Measurements from ENCODE around the gene SLC37A2.

Gene SLC37A2

DNA sequence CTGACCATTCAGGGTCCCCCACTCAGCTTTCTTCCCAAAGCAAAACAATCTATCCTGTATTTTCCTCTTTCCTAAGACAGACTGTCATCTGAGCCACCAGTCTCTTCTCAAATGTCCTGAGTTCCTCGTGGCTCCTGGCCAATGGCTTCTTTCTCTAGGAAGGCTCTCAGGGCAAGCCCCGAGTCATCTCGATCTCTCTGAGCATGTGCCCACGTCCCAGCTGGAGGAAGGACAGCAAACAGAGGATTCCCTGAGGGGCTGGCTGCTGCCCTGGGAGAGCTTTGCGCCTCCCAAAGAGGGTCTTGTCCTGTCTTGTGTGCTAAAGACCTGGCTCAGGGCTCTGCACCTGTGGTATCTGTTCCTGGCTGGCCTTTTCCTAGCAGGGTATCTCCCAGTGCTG, 8.3 kb downstream of the SLC37A2 start:
- DNase-seq: peak; percentile 4

DNA sequence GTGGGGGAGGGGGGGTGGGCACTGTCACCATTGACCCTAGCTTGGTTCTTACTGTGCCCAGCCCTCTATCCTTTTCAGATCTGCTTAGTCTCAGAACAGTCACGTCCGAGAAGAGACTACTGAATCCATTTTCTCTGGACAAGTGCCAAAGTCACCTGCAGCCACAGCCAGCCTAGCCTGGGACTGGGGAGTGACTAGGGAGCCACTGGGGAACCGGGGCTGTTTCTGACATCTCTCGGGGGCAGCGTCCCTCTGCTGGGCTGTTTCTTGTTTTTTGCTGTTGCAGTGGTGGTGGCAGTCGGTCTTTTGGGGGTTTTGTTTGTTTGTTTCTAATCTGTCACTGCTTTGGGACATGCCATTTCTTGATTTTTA, 8.7 kb downstream of the SLC37A2 start:
- peak; percentile 74 for DNase-seq

DNA sequence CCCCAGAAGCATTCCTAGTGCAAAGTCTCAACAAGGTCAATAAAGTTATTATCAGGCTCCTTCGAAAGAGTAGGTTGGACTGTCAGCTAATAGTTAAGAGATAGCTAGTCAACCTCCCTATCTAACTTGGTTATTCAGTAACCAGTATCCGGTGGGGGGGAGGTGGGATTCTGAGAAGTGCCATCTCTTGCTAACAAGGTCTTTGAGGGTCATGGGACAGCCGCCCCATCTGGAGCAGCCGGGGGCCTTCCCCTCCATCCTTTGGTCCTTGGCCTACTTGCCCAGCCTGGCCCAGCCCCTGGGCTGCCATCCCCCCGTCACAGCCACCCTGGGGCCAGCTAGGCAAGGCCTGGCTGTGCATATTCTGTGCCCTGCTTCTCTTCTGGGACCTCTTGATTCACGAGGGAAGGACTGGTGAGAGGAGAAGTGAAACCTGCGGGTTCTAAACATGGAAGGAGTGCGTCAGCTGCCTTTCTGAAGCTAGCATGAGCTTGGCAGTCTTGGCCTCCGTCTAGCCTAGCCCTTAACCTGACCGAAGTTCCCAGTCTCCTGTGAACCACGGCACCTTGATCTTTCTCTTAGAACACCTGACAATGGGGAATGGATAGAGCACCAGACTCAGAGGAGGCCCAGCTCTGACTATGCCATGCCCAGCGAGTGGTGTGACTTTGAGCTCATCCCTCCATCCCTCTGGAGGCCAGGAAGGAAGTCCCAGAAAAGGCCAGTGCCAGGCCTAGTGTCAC, 9.3 kb downstream of the SLC37A2 start:
- peak; percentile 86 for DNase-seq

DNA sequence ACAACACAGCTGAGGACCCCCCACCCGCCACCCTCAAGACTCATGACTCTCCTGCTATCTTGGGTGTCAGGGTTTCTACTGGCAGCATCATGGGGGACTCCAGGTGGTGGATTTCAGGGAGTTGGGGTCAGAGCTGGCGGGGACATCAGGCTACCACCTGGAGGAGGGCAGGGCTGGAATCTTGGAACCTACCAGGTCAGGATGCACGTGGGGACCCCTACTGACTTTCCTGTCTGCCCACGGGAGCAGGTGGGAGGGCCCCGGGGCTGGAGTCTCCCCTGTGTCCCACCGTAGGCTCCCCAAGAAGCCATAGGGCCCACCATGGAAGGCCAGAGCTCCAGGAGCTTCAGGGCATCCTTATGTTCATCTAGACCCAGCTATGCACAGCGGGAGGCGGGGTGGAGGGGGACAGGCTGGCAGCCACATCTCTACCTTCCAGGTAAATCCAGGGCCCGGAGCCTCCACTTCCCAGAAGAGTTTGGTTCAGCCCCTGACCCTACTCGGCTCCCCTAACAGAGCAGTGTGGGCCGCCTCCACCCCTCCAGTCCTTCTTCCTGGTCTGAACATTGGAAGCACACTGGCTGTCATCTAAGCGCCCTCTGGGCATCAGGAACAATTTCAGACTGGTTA, 10.0 kb downstream of the SLC37A2 start:
- DNase-seq: no peak

DNA sequence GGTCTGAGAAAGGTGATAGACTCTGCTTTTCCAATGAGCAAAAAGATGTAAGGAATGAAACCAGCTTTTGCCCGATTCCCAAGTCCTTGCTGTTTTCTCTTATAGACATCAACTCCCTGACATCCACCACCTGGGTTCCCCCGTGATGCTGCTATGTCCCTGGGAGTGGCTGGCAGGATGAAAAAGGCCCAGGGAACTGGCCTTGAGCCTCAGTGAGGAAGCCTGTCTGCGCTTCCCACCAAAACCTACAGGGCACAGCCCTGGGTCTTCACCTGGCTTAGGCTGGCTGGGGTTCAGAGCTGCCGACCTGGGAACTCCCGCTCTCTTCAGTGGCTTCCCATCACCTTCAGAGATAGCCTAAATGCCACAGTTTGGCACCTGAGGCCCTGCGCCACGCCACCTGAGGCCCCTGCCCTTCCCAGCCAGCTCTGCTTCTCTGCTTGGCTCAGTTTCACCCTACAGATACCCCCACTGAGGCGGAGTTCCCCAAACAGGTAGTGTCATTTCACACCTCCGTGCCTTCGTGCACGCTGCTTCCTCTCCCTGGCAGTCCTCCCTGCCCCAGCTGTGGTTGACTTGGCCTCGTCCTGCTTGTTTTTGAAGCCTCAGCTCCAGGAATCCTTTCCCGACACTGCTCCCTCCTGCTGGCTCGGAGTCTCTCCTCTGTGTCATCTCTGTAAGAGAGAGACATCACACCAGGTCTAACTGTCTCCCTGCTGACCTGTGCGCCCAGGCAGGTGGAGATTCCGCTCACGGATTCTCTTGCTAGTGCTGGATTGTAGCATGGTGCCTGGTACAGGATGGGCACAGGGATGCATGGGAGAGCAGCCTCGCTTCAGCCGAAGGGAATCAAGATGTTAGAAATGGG, 10.7 kb downstream of the SLC37A2 start:
- DNase-seq: no peak

DNA sequence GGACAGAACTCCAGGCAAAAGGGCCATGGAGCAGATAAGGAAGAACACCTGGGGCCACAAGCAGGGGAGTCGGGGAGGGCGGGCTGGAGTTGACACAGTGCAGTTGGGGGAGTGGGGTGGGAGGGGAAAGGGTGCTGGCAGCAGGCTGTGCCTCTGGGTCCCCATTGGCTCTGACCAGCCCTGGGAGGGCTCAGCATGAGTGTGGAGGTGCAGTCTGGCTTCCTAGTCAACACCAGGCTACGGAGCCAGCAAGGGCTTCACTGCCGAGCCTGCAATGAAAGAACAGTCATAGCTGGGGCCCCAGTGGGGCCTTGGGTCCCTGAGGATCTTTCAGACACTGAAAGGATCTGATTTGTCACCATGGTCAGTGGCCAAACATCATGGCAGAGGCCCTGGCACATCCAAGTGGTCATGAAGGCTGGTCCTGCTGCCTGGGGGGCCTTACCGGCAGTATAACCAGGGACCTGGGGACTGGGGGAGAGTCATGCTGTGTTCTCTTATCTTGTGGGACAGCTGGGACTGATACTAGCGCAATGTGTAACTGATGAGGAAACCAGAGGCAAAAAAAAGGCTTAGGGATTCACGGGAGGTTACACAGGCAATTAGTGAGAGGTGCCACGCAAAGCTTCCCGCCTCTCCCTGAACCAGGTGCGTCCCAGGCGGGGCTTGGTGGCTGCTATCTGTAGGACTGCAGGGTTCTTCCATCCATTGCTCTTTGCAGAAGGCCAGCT, 11.6 kb downstream of the SLC37A2 start:
- DNase-seq: no peak

DNA sequence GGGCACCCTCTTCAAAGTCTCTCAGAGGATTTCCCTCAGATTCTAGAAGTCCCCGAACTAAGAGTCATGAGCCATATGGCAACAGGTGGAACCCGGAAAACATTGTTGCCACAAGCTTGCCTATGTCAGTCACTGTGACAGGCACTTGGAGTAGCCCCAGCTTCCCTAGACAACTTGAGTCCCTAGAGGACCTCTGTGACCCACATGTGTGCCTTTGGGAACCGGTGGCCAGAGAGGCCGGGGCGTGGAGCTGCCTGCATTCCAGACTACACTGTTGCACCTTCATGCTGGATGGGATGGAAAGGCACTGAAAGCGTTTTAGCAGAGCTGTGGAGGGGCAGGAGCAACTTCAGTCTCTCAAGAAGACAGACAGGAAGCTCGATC, 12.1 kb downstream of the SLC37A2 start:
- no peak for DNase-seq

DNA sequence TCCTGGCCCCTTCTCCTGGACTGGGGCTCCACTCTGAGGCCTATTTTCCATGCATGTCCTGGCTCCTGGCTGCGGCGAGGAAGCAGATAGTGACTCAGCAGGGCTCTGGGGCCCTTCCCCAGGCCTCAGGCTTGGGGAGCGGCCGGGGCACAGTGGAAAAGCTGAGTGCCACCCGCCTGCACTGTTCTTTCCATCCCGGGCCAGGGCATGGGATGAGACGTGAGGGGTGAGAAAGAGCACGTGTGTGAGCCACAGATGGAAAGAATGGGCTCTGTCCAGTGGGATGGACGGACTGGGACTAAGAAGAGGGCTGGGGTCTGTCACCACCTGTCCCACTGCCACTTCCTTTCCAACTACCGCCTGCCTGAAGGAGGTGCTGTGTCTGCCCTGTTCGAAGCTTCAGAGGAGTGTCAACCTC, 12.8 kb downstream of the SLC37A2 start:
- no peak for DNase-seq

DNA sequence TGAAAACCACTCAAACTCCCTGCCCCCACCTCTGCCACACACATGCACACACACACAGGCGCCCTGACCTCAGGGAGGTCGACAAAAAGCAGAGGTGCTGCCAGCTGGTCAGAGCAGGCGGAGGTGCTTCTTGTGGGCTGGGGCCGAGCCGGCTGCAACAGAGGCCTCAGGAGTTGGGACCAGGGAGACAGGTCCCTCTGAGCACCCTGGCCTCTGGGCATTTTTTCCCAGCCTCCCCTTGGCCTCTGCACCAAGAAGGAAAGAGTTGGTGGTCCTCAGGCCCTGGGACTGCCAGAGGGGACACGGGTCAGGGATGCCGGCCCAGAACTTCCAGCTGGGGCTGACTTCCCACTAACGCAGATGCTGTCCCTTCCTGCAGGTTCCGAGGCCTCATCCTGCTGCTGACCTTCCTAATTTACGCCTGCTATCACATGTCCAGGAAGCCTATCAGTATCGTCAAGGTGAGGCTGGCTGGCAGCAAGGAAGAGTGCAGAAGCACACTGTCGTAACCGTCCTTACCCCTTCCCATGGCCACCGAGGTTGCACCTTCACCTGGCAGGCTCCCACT, 13.4 kb downstream of the SLC37A2 start:
- DNase-seq: no peak

DNA sequence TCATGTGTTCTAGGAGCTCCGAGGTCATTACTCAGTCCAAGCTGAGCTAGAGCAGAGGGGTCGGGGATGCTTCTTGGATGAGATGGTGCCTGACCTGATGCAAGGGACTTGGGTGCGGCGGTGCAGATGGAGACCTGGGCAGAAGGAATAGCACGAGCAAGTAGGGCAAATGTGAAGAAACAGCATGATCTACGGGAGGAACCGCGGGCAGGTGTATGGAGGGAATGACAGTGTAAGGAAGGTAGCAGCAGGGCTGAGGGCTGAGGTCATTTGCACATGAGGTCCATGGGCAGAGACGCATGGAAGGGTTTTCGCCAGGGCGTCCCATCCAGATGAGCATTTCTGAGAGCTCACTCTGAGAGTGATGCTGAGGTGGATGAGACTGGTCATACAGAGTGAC, 14.9 kb downstream of the SLC37A2 start:
- DNase-seq: no peak

DNA sequence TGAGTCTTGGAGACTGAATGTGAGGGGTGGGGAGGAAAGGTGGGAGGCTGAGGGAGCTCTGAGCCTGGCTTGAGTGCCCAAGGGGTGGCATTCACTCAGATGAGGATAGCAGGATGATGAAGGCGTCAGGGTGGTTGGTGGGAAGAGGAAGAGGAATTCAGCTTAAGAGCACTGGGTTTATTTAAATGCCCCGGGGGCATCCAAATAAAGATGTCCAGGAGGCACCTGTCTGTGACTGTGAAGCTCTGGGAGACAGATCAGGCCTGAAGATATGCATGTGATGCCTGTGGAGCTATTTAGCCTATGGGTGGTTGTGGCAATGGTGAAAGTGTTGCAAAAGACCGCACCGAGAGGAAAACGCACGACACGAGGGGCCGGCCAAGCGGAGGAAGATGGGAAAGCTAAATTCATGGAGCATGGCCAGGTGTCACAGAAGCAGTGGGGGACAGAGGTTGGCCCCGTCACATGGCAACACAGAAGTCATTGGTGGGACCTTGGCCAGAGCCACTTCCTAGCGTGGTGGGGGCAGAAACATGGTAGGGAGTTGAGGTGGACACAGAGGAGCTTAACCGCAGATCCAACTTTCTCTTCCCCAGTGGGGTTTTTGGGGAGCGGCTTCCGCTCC, 15.5 kb downstream of the SLC37A2 start:
- no peak for DNase-seq

DNA sequence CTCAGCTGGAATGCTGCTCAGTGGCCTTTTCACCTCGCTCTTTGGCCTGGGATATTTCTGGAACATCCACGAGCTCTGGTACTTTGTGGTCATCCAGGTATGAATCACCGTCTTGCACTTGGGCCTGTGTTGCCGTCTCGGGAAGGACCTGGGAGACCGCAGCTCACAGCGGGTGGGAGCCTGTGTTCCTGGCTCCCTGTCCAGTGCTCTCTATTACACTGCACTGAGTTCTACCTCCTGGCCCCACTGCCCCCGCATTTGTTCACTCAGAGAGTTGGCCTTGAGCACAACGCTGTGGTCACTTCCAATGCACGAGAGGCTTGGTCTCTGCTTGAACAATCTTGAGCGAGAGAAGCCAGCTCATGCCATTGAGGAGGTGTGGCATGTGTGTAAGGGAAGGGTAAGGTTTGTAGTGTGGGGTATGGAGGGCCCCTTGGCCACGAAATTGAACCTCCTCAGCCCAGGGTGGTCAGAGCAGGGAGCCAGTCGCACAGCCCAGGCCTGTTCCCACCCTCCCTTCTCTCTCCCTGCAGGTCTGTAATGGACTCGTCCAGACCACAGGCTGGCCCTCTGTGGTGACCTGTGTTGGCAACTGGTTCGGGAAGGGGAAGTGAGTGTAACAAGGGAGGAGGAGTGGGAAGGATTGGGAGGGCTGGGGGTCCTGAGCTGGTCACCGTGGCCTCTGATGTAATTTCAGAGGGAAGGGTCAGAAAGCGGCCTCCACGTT, 16.2 kb downstream of the SLC37A2 start:
- no peak for DNase-seq

DNA sequence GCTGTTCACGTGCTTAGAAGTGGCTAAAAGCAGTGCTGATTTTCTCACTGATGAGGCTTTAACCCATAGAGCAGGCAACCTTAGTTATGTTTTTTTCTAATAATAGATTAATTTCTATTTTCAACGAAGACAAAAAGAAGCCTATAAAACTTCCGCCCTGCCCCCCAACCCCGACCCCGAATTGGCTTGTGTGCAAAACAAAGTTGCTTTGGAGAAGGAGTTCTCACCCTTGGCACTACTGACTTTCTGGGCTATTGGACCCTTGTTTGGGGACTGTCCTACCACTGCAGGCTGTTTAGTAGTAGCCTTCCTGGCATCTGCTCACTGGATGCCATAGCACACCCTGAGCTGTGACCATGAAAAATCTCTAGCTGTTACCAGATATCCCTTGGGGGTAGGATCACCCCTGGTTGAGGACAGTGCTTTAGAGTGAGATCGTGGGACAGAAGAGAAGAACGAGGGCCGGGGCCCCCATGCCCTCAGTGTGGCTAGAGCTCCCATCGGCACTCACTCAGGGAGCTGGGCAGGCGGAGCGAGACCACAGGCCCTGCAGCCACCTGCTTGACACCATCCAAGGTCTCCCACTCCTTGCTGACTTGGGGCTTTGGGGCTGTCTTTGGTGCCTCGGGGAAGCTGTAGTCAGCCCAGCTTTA, 16.9 kb downstream of the SLC37A2 start:
- DNase-seq: no peak

DNA sequence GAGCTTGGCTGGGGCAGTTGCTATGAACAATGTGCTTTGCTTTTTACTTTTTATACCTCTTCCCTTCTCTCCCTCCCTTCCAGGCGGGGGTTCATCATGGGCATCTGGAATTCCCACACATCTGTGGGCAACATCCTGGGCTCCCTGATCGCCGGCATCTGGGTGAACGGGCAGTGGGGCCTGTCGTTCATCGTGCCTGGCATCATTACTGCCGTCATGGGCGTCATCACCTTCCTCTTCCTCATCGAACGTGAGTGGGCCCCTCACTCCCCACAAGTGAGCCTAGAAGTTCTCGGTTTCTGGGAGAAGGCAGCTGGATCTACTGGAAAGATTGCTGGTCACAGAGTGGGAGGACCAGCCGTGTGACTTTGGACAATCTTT, 17.4 kb downstream of the SLC37A2 start:
- no peak for DNase-seq

DNA sequence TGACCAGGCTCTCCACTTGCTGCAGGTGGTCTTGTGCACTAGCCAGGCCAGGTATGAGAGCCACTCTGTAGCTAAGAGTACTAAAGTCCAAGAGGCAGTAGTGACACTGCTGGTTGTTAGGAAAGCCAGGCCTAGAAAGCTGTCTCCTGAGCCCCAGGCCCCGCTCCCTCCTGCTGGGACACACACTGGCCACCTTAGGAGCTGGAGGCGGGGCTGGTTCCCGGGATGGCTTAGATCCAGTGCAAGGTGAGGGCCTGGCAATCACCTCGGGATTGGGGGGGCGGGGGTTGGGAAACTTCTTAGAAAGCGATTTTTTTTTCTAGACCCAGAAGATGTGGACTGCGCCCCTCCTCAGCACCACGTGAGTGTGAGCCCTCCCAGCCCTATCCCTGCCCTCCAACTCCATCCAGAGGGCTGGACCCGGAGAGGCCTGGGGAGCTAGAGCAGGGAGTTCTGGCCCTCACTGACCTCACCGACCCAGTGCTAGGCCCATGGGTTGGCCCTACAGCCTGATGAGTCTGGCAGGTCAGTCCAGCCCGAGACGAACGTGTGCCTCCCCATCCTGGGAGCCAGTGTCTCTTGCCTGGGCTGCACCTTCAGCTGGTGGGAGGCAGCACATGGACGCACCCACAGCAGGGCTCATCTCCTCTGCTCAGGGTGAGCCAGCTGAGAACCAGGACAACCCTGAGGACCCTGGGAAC, 18.1 kb downstream of the SLC37A2 start:
- no peak for DNase-seq

DNA sequence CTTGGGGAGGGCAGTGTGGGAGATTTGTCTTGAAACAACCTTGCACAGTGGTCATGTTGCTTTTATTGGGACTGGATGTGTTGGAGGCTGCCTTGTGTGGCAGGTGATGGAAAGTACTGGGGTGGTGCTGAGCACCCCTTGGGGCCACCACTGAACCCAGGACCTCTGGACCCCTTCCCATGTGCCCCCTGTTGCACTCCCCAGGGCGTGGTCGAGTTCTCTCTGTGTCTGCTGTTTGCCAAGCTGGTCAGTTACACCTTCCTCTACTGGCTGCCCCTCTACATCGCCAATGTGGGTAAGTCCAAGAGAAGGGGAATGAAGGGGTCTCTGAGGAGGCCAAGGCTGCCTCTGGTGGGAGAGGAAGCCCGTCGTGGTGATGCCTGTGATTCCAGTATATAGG, 18.9 kb downstream of the SLC37A2 start:
- no peak for DNase-seq

DNA sequence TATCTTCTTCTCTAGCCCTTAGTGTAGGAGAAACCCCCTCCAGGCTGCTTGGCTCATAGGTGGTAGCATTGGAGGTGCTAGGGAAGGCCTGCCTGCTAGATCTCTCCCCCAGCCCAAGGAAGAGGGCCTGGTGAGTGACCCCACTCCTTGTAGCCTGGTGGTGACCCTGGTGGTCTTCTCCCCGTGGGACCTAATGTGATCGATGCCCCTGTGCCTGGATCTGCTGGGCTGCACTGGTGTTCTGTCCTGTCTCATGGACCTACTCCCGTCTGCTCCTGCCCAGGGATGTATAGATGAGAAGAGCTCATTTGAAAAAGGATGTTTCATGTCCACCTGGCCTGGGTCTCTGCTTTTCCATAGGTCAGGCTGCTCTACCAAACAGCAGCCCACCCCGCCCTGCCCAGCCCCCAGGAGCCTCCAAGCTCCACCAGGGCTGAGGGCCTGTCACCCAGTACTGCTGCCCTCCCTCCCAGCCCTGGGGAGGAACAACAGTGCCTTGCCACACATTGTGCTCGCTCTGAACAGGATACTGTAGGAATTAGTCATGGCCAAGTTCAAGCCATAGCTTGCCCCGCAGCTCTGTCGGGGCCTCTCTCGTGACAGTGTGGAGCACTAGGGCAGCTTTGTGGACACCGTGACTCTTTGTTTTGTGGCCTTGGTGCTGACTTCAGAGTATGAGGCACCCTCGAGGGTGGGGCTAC, 19.7 kb downstream of the SLC37A2 start:
- DNase-seq: no peak

DNA sequence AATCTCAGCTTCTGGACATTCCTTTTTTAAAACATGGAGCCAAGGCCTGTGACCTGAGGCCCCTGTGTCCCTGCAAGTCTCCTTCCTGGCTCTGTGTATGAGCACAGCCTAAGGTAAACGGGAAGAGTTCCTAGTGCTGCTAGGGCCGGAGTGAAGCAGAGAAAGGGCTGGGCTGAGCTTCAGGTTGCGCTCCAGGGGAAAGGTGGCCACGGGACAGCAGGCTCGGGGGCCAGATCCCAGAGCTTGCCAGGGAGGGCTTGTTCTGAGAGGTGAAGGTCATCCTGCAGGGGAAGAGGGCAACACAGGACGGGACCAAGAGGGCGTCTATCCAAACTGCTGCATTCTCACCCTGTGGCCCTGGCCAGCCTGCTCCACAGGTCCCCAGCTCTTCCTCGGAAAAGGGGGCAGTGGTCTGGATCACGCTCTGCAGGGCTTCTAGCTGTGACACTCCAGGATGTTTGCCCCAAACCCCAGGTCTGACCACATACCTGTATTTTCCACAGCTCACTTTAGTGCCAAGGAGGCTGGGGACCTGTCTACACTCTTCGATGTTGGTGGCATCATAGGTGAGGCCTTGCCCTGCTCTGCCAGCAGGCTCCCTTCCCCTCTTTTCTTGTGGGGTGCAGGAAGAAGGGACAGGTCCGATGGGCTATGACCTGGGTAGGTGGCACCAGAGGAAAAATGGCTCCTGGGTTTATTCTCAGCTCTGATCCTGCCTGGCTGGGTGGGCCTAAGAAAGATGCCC, 20.4 kb downstream of the SLC37A2 start:
- no peak for DNase-seq

DNA sequence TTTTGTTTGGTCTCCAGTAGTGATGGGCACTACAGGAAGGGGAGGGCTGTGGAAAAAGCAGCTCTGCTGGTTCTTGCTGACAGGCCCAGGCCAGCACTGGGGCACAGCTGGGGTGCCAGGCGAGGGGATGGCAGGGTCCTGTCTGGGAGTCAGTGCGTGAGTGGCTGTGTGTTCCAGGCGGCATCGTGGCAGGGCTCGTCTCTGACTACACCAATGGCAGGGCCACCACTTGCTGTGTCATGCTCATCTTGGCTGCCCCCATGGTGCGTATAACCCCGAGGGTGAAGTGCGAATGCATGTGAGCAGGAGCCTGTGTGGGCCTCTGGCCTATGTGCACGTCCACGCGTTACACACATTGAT, 20.9 kb downstream of the SLC37A2 start:
- no peak for DNase-seq
